HG02870 (cell line): Measurements from ENCODE around the gene SLC2A13.
"Not testable (repeated sequence)": the region's sequence is repeated elsewhere in the genome, so short reads cannot be mapped to it uniquely, and the experiment has no call there.

ENCODE experiments used
- ATAC-seq: cut with Tn5 transposase; IDR thresholded peaks from one replicate; pipeline ENCODE4 v1.9.1; 2021; ENCODE audit warnings: mild to moderate bottlenecking, moderate library complexity; ENCODE audit not compliant: unreplicated experiment

Gene SLC2A13

GRCh38 chr12:39830171-39830570 lies 275.7 kb downstream of the SLC2A13 start:
- ATAC-seq = no peak

GRCh38 chr12:39824505-39825212 lies 281.2 kb downstream of the SLC2A13 start:
- no peak for ATAC-seq

GRCh38 chr12:39816671-39817185 lies 289.2 kb downstream of the SLC2A13 start:
- no peak for ATAC-seq

- no peak for ATAC-seq
Measured at GRCh38 chr12:39815746-39816145, 290.1 kb downstream of the SLC2A13 start.

- no peak for ATAC-seq
Measured at GRCh38 chr12:39814626-39815025, 291.3 kb downstream of the SLC2A13 start.

GRCh38 chr12:39813776-39814175 lies 292.1 kb downstream of the SLC2A13 start:
- ATAC-seq = no peak

GRCh38 chr12:39812456-39812855 lies 293.4 kb downstream of the SLC2A13 start:
- ATAC-seq = not testable (repeated sequence)

GRCh38 chr12:39807043-39807442 lies 298.8 kb downstream of the SLC2A13 start:
- ATAC-seq = no peak

- ATAC-seq = no peak
Measured at GRCh38 chr12:39805651-39806050, 300.2 kb downstream of the SLC2A13 start.

GRCh38 chr12:39804898-39805297 lies 301.0 kb downstream of the SLC2A13 start:
- no peak for ATAC-seq

GRCh38 chr12:39804479-39804878 lies 301.4 kb downstream of the SLC2A13 start:
- no peak for ATAC-seq

- no peak for ATAC-seq
Measured at GRCh38 chr12:39803151-39803550, 302.7 kb downstream of the SLC2A13 start.

- ATAC-seq = no peak
Measured at GRCh38 chr12:39798977-39799376, 306.9 kb downstream of the SLC2A13 start.

- ATAC-seq = no peak
Measured at GRCh38 chr12:39798429-39798828, 307.5 kb downstream of the SLC2A13 start.

GRCh38 chr12:39795481-39795880 lies 310.4 kb downstream of the SLC2A13 start:
- ATAC-seq = no peak

GRCh38 chr12:39792938-39793337 lies 312.9 kb downstream of the SLC2A13 start:
- no peak for ATAC-seq

GRCh38 chr12:39788239-39788638 lies 317.6 kb downstream of the SLC2A13 start:
- ATAC-seq = no peak

- not testable (repeated sequence) for ATAC-seq
Measured at GRCh38 chr12:39785814-39786213, 320.1 kb downstream of the SLC2A13 start.

- no peak for ATAC-seq
Measured at GRCh38 chr12:39782026-39782545, 323.8 kb downstream of the SLC2A13 start.

- no peak for ATAC-seq
Measured at GRCh38 chr12:39780913-39781446, 324.9 kb downstream of the SLC2A13 start.

GRCh38 chr12:39780411-39780912 lies 325.4 kb downstream of the SLC2A13 start:
- no peak for ATAC-seq

GRCh38 chr12:39779768-39780340 lies 326.0 kb downstream of the SLC2A13 start:
- ATAC-seq = no peak
